RWPE2 (cell line): Measurements from ENCODE around the gene LDHD.

Source experiments
- ATAC-seq: fragments of 200-7000 bp; cut with Tn5 transposase; 3 replicates; pipeline ENCODE4 v1.9.1; 2021; ENCODE audit warnings: low read depth
- DNase-seq: peaks from one replicate; pipeline ENCODE4 v3.0.0-alpha.2; 2020; ENCODE audit warnings: low spot score
- H3K27ac ChIP-seq: fragments of 450-650 bp; 2 replicates; pipeline ENCODE4 v1.5.1; 2017; ENCODE audit warnings: mild to moderate bottlenecking; ENCODE audit not compliant: poor library complexity, severe bottlenecking
- H3K27me3 ChIP-seq: fragments of 250-450 bp; sonication (Bioruptor Pico); 2 replicates; pipeline ENCODE4 v1.5.1; 2021; ENCODE audit warnings: mild to moderate bottlenecking, moderate library complexity; ENCODE audit not compliant: insufficient read depth, poor library complexity, severe bottlenecking
- H3K36me3 ChIP-seq: fragments of 250-450 bp; sonication (Bioruptor Pico); 2 replicates; pipeline ENCODE4 v1.5.1; 2020; ENCODE audit warnings: low read depth, mild to moderate bottlenecking, moderate library complexity
- H3K4me1 ChIP-seq: fragments of 250-450 bp; sonication (Bioruptor Pico); 2 replicates; pipeline ENCODE4 v1.5.1; 2021; ENCODE audit warnings: mild to moderate bottlenecking, moderate library complexity; ENCODE audit not compliant: insufficient read depth, poor library complexity, severe bottlenecking
- H3K4me3 ChIP-seq: fragments of 250-450 bp; sonication (Bioruptor Pico); 2 replicates; pipeline ENCODE4 v1.5.1; 2021; ENCODE audit warnings: mild to moderate bottlenecking, moderate library complexity; ENCODE audit not compliant: severe bottlenecking
- H3K9me3 ChIP-seq: fragments of 250-450 bp; sonication (Bioruptor Pico); 2 replicates; pipeline ENCODE4 v1.5.1; 2021; ENCODE audit warnings: mild to moderate bottlenecking, moderate library complexity; ENCODE audit not compliant: severe bottlenecking
- TF ChIP-seq, protein P1 (sequence below): fragments of 450-650 bp; IDR thresholded peaks from one replicate; pipeline ENCODE4 v1.5.1; 2017; ENCODE audit warnings: mild to moderate bottlenecking, moderate library complexity; ENCODE audit not compliant: poor library complexity, severe bottlenecking

Gene LDHD

DNA sequence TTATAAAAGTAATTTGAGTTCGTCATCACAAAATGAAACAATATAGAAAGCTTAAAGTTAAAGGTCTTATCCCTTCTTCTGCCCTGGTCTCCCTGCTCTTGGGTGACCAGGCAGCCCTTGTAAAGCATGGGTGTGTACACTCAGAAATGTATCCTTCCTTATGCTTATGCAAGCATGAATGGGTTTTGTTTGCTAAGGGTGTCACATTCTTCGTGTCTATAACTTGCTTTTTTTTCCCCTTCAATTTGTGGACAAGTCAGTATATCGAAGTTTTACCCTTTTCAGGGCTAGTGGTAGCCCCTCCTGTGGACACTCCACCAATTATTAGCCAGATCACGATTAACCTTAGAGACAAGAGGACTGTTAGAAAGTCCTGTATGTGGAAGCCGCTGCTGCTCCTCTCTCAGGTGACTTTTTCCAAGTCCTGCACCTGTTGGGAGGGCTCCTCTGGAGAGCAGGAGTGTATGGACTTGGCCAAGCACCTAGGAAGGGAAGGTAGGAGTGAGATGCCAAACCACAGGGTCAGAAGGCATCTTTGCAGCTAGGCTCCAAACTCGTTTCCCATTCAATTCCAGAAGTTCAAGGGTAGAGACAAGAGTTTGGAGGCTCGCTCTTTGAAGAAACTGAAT, 50.9 kb downstream of the LDHD start:
- DNase-seq (no peak), ATAC-seq (peak; percentile 37; the same call in 1 of the 3 replicates)
- no peaks in the 10 kb centered on the region for H3K9me3 ChIP-seq
- no peaks in the 10 kb centered on the region for H3K36me3 ChIP-seq
- H3K4me3 ChIP-seq: no peak overlapping the region
- no peaks in the 10 kb centered on the region for H3K27me3 ChIP-seq
- H3K27ac ChIP-seq: no peak overlapping the region
- TF ChIP-seq, protein P1, sequence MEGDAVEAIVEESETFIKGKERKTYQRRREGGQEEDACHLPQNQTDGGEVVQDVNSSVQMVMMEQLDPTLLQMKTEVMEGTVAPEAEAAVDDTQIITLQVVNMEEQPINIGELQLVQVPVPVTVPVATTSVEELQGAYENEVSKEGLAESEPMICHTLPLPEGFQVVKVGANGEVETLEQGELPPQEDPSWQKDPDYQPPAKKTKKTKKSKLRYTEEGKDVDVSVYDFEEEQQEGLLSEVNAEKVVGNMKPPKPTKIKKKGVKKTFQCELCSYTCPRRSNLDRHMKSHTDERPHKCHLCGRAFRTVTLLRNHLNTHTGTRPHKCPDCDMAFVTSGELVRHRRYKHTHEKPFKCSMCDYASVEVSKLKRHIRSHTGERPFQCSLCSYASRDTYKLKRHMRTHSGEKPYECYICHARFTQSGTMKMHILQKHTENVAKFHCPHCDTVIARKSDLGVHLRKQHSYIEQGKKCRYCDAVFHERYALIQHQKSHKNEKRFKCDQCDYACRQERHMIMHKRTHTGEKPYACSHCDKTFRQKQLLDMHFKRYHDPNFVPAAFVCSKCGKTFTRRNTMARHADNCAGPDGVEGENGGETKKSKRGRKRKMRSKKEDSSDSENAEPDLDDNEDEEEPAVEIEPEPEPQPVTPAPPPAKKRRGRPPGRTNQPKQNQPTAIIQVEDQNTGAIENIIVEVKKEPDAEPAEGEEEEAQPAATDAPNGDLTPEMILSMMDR: no peak
- no peaks in the 10 kb centered on the region for H3K4me1 ChIP-seq

DNA sequence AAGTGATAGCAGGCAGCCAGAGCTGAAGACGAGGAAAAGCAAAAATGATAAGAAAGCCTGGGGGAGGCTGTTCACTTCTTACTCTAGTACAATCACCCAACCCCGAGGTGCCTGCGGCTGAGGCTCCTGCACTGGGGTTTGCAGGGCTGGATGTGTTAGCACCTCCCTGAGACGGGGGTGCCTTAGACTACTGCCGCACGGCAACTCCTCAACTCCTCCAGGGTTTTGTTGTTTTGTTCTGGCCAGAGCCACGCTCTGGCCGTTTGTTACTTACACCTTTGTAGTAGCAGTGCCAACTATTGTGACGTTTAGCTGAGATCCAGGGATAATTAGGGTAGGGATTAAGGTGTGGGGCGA, 51.5 kb downstream of the LDHD start:
- no peak for ATAC-seq

DNA sequence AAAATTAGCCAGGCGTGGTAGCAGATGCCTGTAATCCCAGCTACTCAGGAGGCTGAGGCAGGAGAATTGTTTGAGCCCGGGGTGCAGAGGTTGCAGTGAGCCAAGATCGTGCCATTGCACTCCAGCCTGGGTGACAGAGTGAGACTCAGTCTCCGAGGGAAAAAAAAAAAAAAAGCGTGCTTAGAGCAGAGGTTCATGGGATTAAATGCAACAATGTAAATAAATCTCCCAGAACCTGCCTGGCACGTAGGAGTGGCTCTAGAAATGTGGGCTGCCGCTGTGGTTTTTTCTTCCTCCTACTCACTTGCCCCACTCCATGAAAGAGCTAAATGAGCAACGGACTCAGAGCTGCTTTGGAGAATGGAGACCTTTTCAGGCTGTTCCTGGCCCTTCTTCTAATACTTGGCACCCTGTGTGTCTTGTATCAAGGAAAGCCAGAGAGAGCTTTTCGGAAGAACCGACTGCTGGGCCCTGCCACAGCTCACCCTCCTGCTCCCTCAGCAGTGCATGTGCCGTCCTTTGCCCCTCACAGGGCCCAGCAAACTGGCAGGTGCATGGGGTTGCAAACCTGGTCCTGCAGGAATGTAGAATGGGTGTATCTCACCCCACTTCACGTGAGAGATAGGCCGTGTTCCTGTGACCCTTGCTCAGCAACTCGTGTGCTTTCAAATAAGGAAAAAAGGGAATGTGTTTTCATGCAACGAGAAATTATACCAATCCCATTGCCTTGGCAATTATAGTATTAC, 52.0 kb downstream of the LDHD start:
- Histone ChIP-seq H3K27me3 (no peaks in the 10 kb centered on the region), H3K27ac (no peak overlapping the region), H3K36me3 (no peaks in the 10 kb centered on the region), H3K4me3 (no peak overlapping the region), H3K4me1 (no peaks in the 10 kb centered on the region), H3K9me3 (no peaks in the 10 kb centered on the region)
- ATAC-seq: peak; percentile 55
- TF ChIP-seq, protein P1: no peak
- DNase-seq: no peak

More for the DNA sequence above, 51.5 kb downstream of the LDHD start:
- no peaks in the 10 kb centered on the region for H3K27me3 ChIP-seq
- no peak overlapping the region for H3K4me3 ChIP-seq
- H3K36me3 ChIP-seq: no peaks in the 10 kb centered on the region
- no peak overlapping the region for H3K27ac ChIP-seq
- H3K9me3 ChIP-seq: no peaks in the 10 kb centered on the region
- TF ChIP-seq, protein P1: no peak
- DNase-seq: no peak
- no peaks in the 10 kb centered on the region for H3K4me1 ChIP-seq

DNA sequence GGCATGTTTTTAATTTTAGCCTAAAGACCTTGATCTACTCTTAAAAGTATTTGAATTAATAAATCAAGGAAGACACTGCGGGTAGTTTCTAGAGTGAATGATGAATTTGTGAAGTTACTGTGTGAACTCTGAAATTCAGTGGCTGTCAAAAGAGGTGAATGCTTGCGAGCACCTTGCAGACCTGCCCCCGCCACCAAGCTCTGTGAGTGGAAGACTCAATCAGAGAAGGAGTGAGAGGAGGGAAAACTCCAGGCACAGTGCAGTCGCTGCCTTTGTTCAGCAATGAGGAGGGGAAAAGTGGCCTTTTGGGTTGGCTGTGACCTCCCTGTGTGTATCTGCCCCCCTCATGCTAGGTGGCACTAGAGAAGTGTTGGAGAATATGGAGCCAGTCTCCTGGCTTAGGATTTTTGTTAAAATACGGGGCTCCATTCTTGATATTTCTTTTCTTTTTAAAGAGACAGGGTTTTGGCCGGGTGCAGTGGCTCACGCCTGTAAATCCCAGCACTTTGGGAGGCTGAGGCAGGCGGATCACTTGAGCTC, 53.0 kb downstream of the LDHD start:
- Histone ChIP-seq H3K9me3 (no peaks in the 10 kb centered on the region), H3K4me3 (no peak overlapping the region), H3K36me3 (no peaks in the 10 kb centered on the region), H3K4me1 (no peaks in the 10 kb centered on the region), H3K27ac (no peak overlapping the region), H3K27me3 (no peaks in the 10 kb centered on the region)
- TF ChIP-seq, protein P1: no peak
- ATAC-seq (no peak), DNase-seq (no peak)

DNA sequence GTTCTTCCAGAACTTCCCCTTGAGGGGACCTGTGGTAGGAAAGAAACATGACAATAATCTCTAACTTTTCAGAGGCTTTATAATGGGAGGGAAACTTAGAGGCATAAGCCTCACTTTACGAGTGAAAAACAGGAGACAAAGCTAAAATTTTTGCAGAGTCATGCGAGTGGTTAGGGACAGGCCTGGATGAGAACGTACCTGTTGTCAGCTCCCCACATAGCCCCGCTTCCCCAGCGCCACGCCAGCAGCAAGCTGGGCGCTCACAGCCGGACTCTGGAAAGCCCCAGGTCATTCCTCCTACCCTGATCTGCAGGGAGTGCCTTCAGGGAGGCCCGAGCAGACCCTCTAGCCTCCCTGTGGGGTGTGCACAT, 53.6 kb downstream of the LDHD start:
- Histone ChIP-seq H3K4me1 (no peaks in the 10 kb centered on the region), H3K4me3 (no peak overlapping the region), H3K27me3 (no peaks in the 10 kb centered on the region), H3K9me3 (no peaks in the 10 kb centered on the region), H3K27ac (no peak overlapping the region), H3K36me3 (no peaks in the 10 kb centered on the region)
- TF ChIP-seq, protein P1: no peak
- DNase-seq (no peak), ATAC-seq (no peak)
